K562 (cell line): ENCODE results near the gene MEOX2. TPM values are rescaled to one million over a fixed set of nuclear protein-coding genes. Genes with fewer than 3 reads are reported as not detected.

ENCODE experiments used
- ATAC-seq: fragments of 200-7000 bp; cut with Tn5 transposase; 3 replicates; pipeline ENCODE4 v1.9.1; 2020; ENCODE audit warnings: moderate library complexity
- BruUV-seq: library from RNA; stranded (reverse); fragments of 400-500 nt; replicated peaks from 2 replicates; lab custom pipeline; 2021; lab: Mats Ljungman, UMichigan
- CTCF ChIA-PET: fragments of 300-600 bp; formaldehyde crosslinking; extraction: SDS; loops from one replicate; lab custom pipeline; 2021; ENCODE audit warnings: low intra/inter-chr PET ratio; lab: Yijun Ruan, JAX
- POLR2A ChIA-PET: fragments of 300-600, 350-650 bp; sonication (Branson Sonifier 250); formaldehyde crosslinking; extraction: SDS; loops from one replicate; lab custom pipeline; 2021; ENCODE audit warnings: antibody characterized with exemption, inconsistent platforms; lab: Yijun Ruan, JAX
- DNase-seq, 4 experiments: peaks; one replicate each; pipeline versions ENCODE4 v3.0.0 to v3.0.0-alpha.2; 2011 to 2018; ENCODE audit warnings: low spot score in 3 of 4, mixed read lengths in 3 of 4; ENCODE audit errors: extremely low read depth in 1 of 4
- FAIRE-seq: peaks from 2 replicates; lab custom pipeline; 2011; peaks lifted over from hg19 to GRCh38; lab: Jason Lieb, UNC
- H2AFZ ChIP-seq: 2 replicates; pipeline ENCODE4 v1.6.0; 2011; ENCODE audit warnings: low read depth, low read length, control low read depth, inconsistent platforms
- H3K27ac ChIP-seq: fragments of 200-600 bp; 3 replicates; pipeline ENCODE4 v1.8.0; 2011; ENCODE audit warnings: low read depth, mild to moderate bottlenecking, control low read depth, inconsistent platforms, low read length, moderate library complexity, mixed read lengths; ENCODE audit errors: extremely low read depth
- H3K27me3 ChIP-seq, 2 experiments: fragments of 300-600 bp in 1 of 2; 2 replicates in 1 of 2; 3 replicates in 1 of 2; pipeline versions ENCODE4 v1.6.0 to v1.8.0; 2011; ENCODE audit warnings: inconsistent platforms in 2 of 2, low read length in 2 of 2, mild to moderate bottlenecking in 1 of 2, mixed read lengths in 1 of 2, moderate library complexity in 1 of 2; ENCODE audit not compliant: control insufficient read depth in 2 of 2, insufficient read depth in 2 of 2
- H3K36me3 ChIP-seq: fragments of 300-600 bp; 3 replicates; pipeline ENCODE4 v1.8.0; 2011; ENCODE audit warnings: mild to moderate bottlenecking, low read length, inconsistent platforms; ENCODE audit not compliant: control insufficient read depth, insufficient read depth
- H3K4me1 ChIP-seq, 2 experiments: fragments of 200-600 bp in 1 of 2; replicated peaks in 1 of 2; 2 replicates in 1 of 2; 3 replicates in 1 of 2; pipeline versions ENCODE4 v1.5.1 to v1.8.0; 2011; ENCODE audit warnings: inconsistent platforms in 2 of 2, low read length in 2 of 2, mild to moderate bottlenecking in 1 of 2, mixed read lengths in 1 of 2, moderate library complexity in 1 of 2; ENCODE audit not compliant: control insufficient read depth in 2 of 2, insufficient read depth in 2 of 2
- H3K4me2 ChIP-seq: 2 replicates; pipeline ENCODE4 v1.6.1; 2011; ENCODE audit warnings: low read length, control low read depth, inconsistent platforms, mixed read lengths; ENCODE audit not compliant: insufficient read depth
- H3K4me3 ChIP-seq: fragments of 200-600 bp; sonication (generic), shearing (Covaris generic); 2 replicates; pipeline ENCODE4 v1.5.1; 2016; ENCODE audit warnings: control low read depth, inconsistent platforms
- H3K79me2 ChIP-seq: fragments of 200-600 bp; 3 replicates; pipeline ENCODE4 v1.8.0; 2011; ENCODE audit warnings: low read length, inconsistent platforms; ENCODE audit not compliant: control insufficient read depth, insufficient read depth
- H3K9ac ChIP-seq, 2 experiments: 2 replicates each; pipeline versions ENCODE4 v1.6.0 to v1.6.1; 2011; ENCODE audit warnings: low read depth in 2 of 2, low read length in 2 of 2, control low read depth in 1 of 2, inconsistent platforms in 1 of 2, mild to moderate bottlenecking in 1 of 2, mixed read lengths in 1 of 2; ENCODE audit not compliant: insufficient read depth in 1 of 2
- H3K9me1 ChIP-seq: one replicate; pipeline ENCODE4 v1.6.0; 2011; ENCODE audit warnings: inconsistent platforms, mild to moderate bottlenecking, low read length, moderate library complexity; ENCODE audit not compliant: control insufficient read depth, insufficient read depth
- H3K9me3 ChIP-seq: replicated peaks from 2 replicates; pipeline ENCODE4 v1.5.1; 2011; ENCODE audit warnings: low read depth, low read length, inconsistent platforms; ENCODE audit not compliant: control insufficient read depth, insufficient read depth
- H4K20me1 ChIP-seq: replicated peaks from 2 replicates; pipeline ENCODE4 v1.6.1; 2011; ENCODE audit warnings: low read length, inconsistent platforms, mixed read lengths; ENCODE audit not compliant: control insufficient read depth, insufficient read depth
- ARID4B ChIP-seq: sonication (generic); formaldehyde crosslinking; IDR thresholded peaks from 2 replicates; pipeline ENCODE4 v1.8.0; 2022; ENCODE audit warnings: mild to moderate bottlenecking, missing genetic modification reagents
- CEBPB ChIP-seq: fragments of 450-650 bp; IDR thresholded peaks from 2 replicates; pipeline ENCODE4 v1.6.1; 2016; ENCODE audit warnings: missing genetic modification characterization, missing compliant biosample characterization
- FIP1L1 ChIP-seq: fragments of 200-400 bp; formaldehyde crosslinking; IDR thresholded peaks from 2 replicates; pipeline ENCODE4 v1.6.1; 2018; ENCODE audit warnings: mild to moderate bottlenecking, low read depth, low read length; ENCODE audit not compliant: poor library complexity, severe bottlenecking
- FOXA1 ChIP-seq: fragments of 450-650 bp; IDR thresholded peaks from 2 replicates; pipeline ENCODE4 v1.6.1; 2016; ENCODE audit warnings: mild to moderate bottlenecking, borderline replicate concordance
- GTF2E2 ChIP-seq: fragments of 200-800 bp; sonication (Bioruptor generic); IDR thresholded peaks from 2 replicates; pipeline ENCODE4 v1.6.1; 2016; ENCODE audit warnings: missing genetic modification characterization, missing compliant biosample characterization
- KDM4B ChIP-seq, 2 experiments: fragments of 450-650 bp in 1 of 2; sonication (generic) in 1 of 2; IDR thresholded peaks; 2 replicates each; pipeline ENCODE4 v1.6.1; 2016 to 2017; ENCODE audit warnings: borderline replicate concordance in 2 of 2, antibody characterized with exemption in 1 of 2, low read depth in 1 of 2, mild to moderate bottlenecking in 1 of 2
- MXD1 ChIP-seq: fragments of 250-450 bp; sonication (Bioruptor Pico); IDR thresholded peaks from 2 replicates; pipeline ENCODE4 v1.8.0; 2021; ENCODE audit warnings: borderline replicate concordance, mild to moderate bottlenecking, moderate library complexity; ENCODE audit not compliant: poor library complexity, severe bottlenecking
- MXI1 ChIP-seq: IDR thresholded peaks from 2 replicates; pipeline ENCODE4 v1.6.1; 2011; ENCODE audit warnings: low read depth, mild to moderate bottlenecking, improper control_type of control experiment, low read length
- PHB2 ChIP-seq: fragments of 450-650 bp; IDR thresholded peaks from 2 replicates; pipeline ENCODE4 v1.6.1; 2017; ENCODE audit warnings: low read depth
- RCOR1 ChIP-seq, 2 experiments: IDR thresholded peaks; 2 replicates each; pipeline ENCODE4 v1.6.1; 2012; ENCODE audit warnings: low read depth in 2 of 2, low read length in 2 of 2, borderline replicate concordance in 1 of 2, improper control_type of control experiment in 1 of 2
- RNF2 ChIP-seq: sonication (generic); IDR thresholded peaks from 2 replicates; pipeline ENCODE4 v1.6.1; 2016
- TSC22D4 ChIP-seq: fragments of 450-650 bp; IDR thresholded peaks from 2 replicates; pipeline ENCODE4 v1.6.1; 2016; ENCODE audit warnings: missing genetic modification characterization, missing biosample characterization, control low read depth
- XRCC4 ChIP-seq: IDR thresholded peaks from one replicate; pipeline ENCODE4 v1.6.1; 2011; ENCODE audit not compliant: insufficient read depth, insufficient read length; ENCODE audit errors: extremely low read depth
- ZNF280A ChIP-seq: fragments of 450-650 bp; IDR thresholded peaks from 2 replicates; pipeline ENCODE4 v1.6.1; 2018; ENCODE audit warnings: mild to moderate bottlenecking, low read depth; ENCODE audit not compliant: partially characterized antibody
- ZNF551 ChIP-seq: fragments of 250-450 bp; sonication (Bioruptor Pico); IDR thresholded peaks from 2 replicates; pipeline ENCODE4 v1.5.0; 2021; ENCODE audit warnings: mild to moderate bottlenecking, moderate library complexity
- ZNF740 ChIP-seq, 3 experiments: fragments of 200-800 bp in 1 of 3; sonication (Bioruptor generic) in 1 of 3; sonication (generic) in 1 of 3; formaldehyde crosslinking in 1 of 3; IDR thresholded peaks; 2 replicates each; pipeline versions ENCODE4 v1.6.1 to v1.8.0; 2016 to 2022; ENCODE audit warnings: mild to moderate bottlenecking in 2 of 3, missing compliant biosample characterization in 2 of 3, missing genetic modification characterization in 2 of 3, missing genetic modification reagents in 1 of 3
- WGBS: fragments of 100-300 bp; shearing (Covaris generic); methylation state at CpG from one replicate; pipeline ENCODE4 v1.1.6; 2016; ENCODE audit warnings: low coverage, mixed read lengths; ENCODE audit not compliant: insufficient coverage; ENCODE audit errors: missing lambda C conversion rate; 5-methylcytosine and 5-hydroxymethylcytosine counted together
- in situ Hi-C: fragments of 300-500 bp; cut with MboI; formaldehyde crosslinking; loops from 4 replicates; pipeline ENCODE4 v1.15.0; 2018; ENCODE audit warnings: inconsistent platforms, mixed read lengths
- intact Hi-C: fragments of 100-400 bp; cut with micrococcal nuclease; formaldehyde crosslinking; loops from 2 replicates; pipeline ENCODE4 v1.14.2; 2022
- polyA plus RNA-seq, 8 experiments: library from polyadenylated mRNA; depleted of rRNA in 4 of 8; stranded (reverse) in 5 of 8; unstranded in 3 of 8; fragments of >200 nt; fragmentation: Nextera tagmentation in 2 of 8; fragmentation: Illumina TruSeq in 1 of 8; extraction: Ambion mirVana in 2 of 8; extraction: Trizol in 1 of 8; gene quantifications; 2 replicates each; pipeline versions ENCODE4 v1.2.1 to v1.2.3, GENCODE V29; 2011 to 2014; ENCODE audit warnings: inconsistent platforms in 1 of 8, missing spikeins in 1 of 8
- total RNA-seq, 7 experiments: library from RNA; depleted of rRNA in 6 of 7; stranded (reverse); fragments of >200 nt in 6 of 7; fragmentation: Illumina TruSeq in 2 of 7; extraction: Trizol in 2 of 7; gene quantifications; 2 replicates each; pipeline versions ENCODE4 v1.2.1 to v1.2.3, GENCODE V29; 2011 to 2021; ENCODE audit warnings: low replicate concordance in 1 of 7

Gene MEOX2
- total and polyA plus RNA-seq, 9 of the 15 experiments (the other 6 are each of a cell fraction or from before 2014, with no cell fraction given), result not detected

- ChIA-PET CTCF (no interaction called here), POLR2A (no interaction called here)
- Histone ChIP-seq H3K9me3 (peaks cover 1% of the 10 kb centered on the region; the same call in 1 of the 2 replicates), H2AFZ (no peak overlapping the region), H3K4me3 (no peak overlapping the region), H4K20me1 (no peaks in the 10 kb centered on the region), H3K27ac (no peak overlapping the region), H3K9ac (no peak overlapping the region), H3K4me2 (no peak overlapping the region), H3K4me1 (no peaks in the 10 kb centered on the region), H3K9me1 (no peaks in the 10 kb centered on the region), H3K36me3 (no peaks in the 10 kb centered on the region), H3K79me2 (no peaks in the 10 kb centered on the region), H3K27me3 (no peaks in the 10 kb centered on the region)
- FAIRE-seq, result no peak
- DNase-seq, result no peak
- no peak for ATAC-seq
- BruUV-seq, result no TSS peak
- TF ChIP-seq RNF2 (no peak), TSC22D4 (tag) (no peak), ZNF740 (CRISPR knock-in tag; IDR thresholded peaks at IDR 0.05) (no peak), ZNF740 (tag; IDR thresholded peaks at IDR 0.05) (no peak), ZNF280A (no peak), ARID4B (no peak), GTF2E2 (tag) (no peak), RCOR1 (IDR thresholded peaks at IDR 0.05; ENCODE audit: borderline replicate concordance in 1 of 2, low read depth in 2 of 2, low read length in 2 of 2) (no peak), KDM4B (IDR thresholded peaks at IDR 0.05; ENCODE audit: borderline replicate concordance in 2 of 2, low read depth in 1 of 2) (no peak), MXD1 (no peak), MXI1 (no peak), XRCC4 (no peak), FOXA1 (no peak), CEBPB (tag) (no peak), PHB2 (no peak), ZNF551 (no peak), FIP1L1 (no peak)
- WGBS, result 0% methylated on average over 1 of the region's 1 CpG
- in situ Hi-C loops (no loop called here), intact Hi-C loops (no loop called here)
These were observed 34.8 kb downstream of the MEOX2 start for GRCh38 chr7:15651693-15652092.
